HEK293 (cell line): Measurements from ENCODE around the gene SYNGR1.

ENCODE experiments used
- CTCF ChIA-PET: fragments of 350-600 bp; formaldehyde crosslinking; extraction: SDS; loops from one replicate; lab custom pipeline; 2021; ENCODE audit warnings: antibody characterized with exemption; lab: Yijun Ruan, JAX
- POLR2A ChIA-PET: fragments of 300-600 bp; formaldehyde crosslinking; extraction: SDS; loops from one replicate; lab custom pipeline; 2020; ENCODE audit warnings: antibody characterized with exemption, inconsistent platforms; lab: Yijun Ruan, JAX
- H3K27ac ChIP-seq: fragments of 200-500 bp; sonication (Bioruptor generic); 2 replicates; pipeline ENCODE4 v1.5.1; 2014; ENCODE audit warnings: low read depth, low read length, control low read depth, inconsistent platforms; ENCODE audit errors: extremely low read depth
- H3K36me3 ChIP-seq, 2 experiments: fragments of 200-500 bp in 1 of 2; sonication (Bioruptor generic) in 1 of 2; 1 replicate in 1 of 2; 2 replicates in 1 of 2; pipeline ENCODE4 v1.5.1; 2014 to 2017; ENCODE audit warnings: inconsistent platforms in 2 of 2, low read length in 2 of 2; ENCODE audit not compliant: control insufficient read depth in 2 of 2, insufficient read depth in 1 of 2
- H3K4me1 ChIP-seq: fragments of 200-500 bp; sonication (Bioruptor generic); 2 replicates; pipeline ENCODE4 v1.5.1; 2014; ENCODE audit warnings: mild to moderate bottlenecking, low read length, inconsistent platforms; ENCODE audit not compliant: control insufficient read depth, insufficient read depth
- H3K4me3 ChIP-seq: 2 replicates; pipeline ENCODE4 v1.5.1; 2011; ENCODE audit warnings: low read depth, mild to moderate bottlenecking, control low read depth, low read length, moderate library complexity
- H3K9me3 ChIP-seq: fragments of 200-500 bp; sonication (Bioruptor generic); 2 replicates; pipeline ENCODE4 v1.5.1; 2014; ENCODE audit warnings: low read depth, low read length, inconsistent platforms; ENCODE audit not compliant: control insufficient read depth, insufficient read depth
- IKZF3 ChIP-seq: fragments of 450-650 bp; IDR thresholded peaks from 2 replicates; pipeline ENCODE4 v1.5.0; 2018; ENCODE audit warnings: missing biosample characterization, mild to moderate bottlenecking, missing genetic modification characterization, moderate library complexity
- ZBTB1 ChIP-seq: fragments of 450-650 bp; formaldehyde crosslinking; IDR thresholded peaks from 2 replicates; pipeline ENCODE4 v1.5.1; 2016; ENCODE audit warnings: missing biosample characterization, missing genetic modification characterization
- ZBTB49 ChIP-seq: fragments of 450-650 bp; formaldehyde crosslinking; IDR thresholded peaks from 2 replicates; pipeline ENCODE4 v1.5.1; 2016; ENCODE audit warnings: missing biosample characterization, missing genetic modification characterization, low read depth
- ZEB2 ChIP-seq: fragments of 450-650 bp; formaldehyde crosslinking; IDR thresholded peaks from 2 replicates; pipeline ENCODE4 v1.5.1; 2016; ENCODE audit warnings: missing biosample characterization, missing genetic modification characterization
- ZNF2 ChIP-seq: fragments of 450-650 bp; formaldehyde crosslinking; IDR thresholded peaks from 2 replicates; pipeline ENCODE4 v1.5.1; 2016; ENCODE audit warnings: missing biosample characterization, missing genetic modification characterization
- ZNF274 ChIP-seq, 2 experiments: fragments of 200-500 bp in 1 of 2; fragments of 450-650 bp in 1 of 2; sonication (Bioruptor generic) in 1 of 2; formaldehyde crosslinking in 1 of 2; IDR thresholded peaks; 2 replicates each; pipeline versions ENCODE4 v1.5.1 to v1.6.1; 2014 to 2016; ENCODE audit warnings: borderline replicate concordance in 1 of 2, inconsistent platforms in 1 of 2, low read length in 1 of 2, missing biosample characterization in 1 of 2, missing genetic modification characterization in 1 of 2
- ZNF513 ChIP-seq: fragments of 450-650 bp; IDR thresholded peaks from 2 replicates; pipeline ENCODE4 v1.5.1; 2018; ENCODE audit warnings: missing biosample characterization, missing genetic modification characterization
- ZNF518A ChIP-seq: fragments of 450-650 bp; formaldehyde crosslinking; conservative IDR thresholded peaks from 2 replicates; pipeline ENCODE4 v1.5.1; 2016; ENCODE audit warnings: low read depth, missing biosample characterization, missing genetic modification characterization
- ZNF530 ChIP-seq: fragments of 450-650 bp; formaldehyde crosslinking; IDR thresholded peaks from 2 replicates; pipeline ENCODE4 v1.5.1; 2016; ENCODE audit warnings: low read depth, missing biosample characterization, missing genetic modification characterization
- ZNF654 ChIP-seq: fragments of 450-650 bp; formaldehyde crosslinking; IDR thresholded peaks from 2 replicates; pipeline ENCODE4 v1.5.1; 2016; ENCODE audit warnings: low read depth, missing biosample characterization, missing genetic modification characterization
- ZSCAN30 ChIP-seq: fragments of 450-650 bp; IDR thresholded peaks from 2 replicates; pipeline ENCODE4 v1.5.1; 2018; ENCODE audit warnings: missing biosample characterization, mild to moderate bottlenecking, missing genetic modification characterization, moderate library complexity
- TF ChIP-seq, protein P1 (sequence below): fragments of 450-650 bp; formaldehyde crosslinking; IDR thresholded peaks from 2 replicates; pipeline ENCODE4 v1.5.1; 2016; ENCODE audit warnings: missing biosample characterization, missing genetic modification characterization

Gene SYNGR1

GRCh38 chr22:39311592-39312400, 38.0 kb upstream of the SYNGR1 start (continued):
- TF ChIP-seq ZBTB49 (tag by site-specific recombination) (no peak), ZNF518A (tag by site-specific recombination) (no peak), ZNF530 (tag by site-specific recombination) (no peak), ZBTB1 (no peak), ZNF274 (IDR thresholded peaks at IDR 0.05; ENCODE audit: low read length) (no peak), ZNF274 (tag by site-specific recombination; IDR thresholded peaks at IDR 0.05; ENCODE audit: borderline replicate concordance) (no peak), ZEB2 (0 out of 2 replicates have a peak, but pooled peaks have one; percentile 43), ZNF654 (no peak), ZSCAN30 (peak; percentile 23; the same call in 1 of the 2 replicates)

DNA sequence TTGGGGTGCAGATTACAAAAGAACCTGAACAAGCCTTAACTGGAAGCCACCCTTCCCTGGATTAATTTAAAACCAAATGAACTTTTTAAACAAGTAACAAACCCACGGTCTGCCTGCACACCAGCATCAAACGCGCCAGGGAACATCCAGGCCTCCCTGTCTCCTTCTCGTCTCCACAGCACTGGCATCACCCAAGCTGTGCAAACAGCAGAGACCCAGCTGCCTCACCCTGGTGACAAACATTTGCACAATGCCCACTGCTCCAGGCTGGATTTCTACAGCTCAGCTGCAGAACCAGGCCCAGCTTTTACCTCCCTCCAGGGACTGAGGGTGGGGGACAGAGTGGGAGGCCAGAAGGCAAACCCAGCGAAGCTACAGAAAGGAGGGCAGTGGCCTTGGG, 37.4 kb upstream of the SYNGR1 start:
- H3K27ac ChIP-seq, result peak overlapping the region; percentile 7; the same call in 1 of the 2 replicates

More for the DNA sequence above, 37.4 kb upstream of the SYNGR1 start:
- H3K4me3 ChIP-seq, result no peak overlapping the region
- ChIA-PET CTCF (interaction anchor here (1.4 to 2.9 kb wide), 3 partner anchors 138 to 142 kb away, joined by 3 to 48 read pairs (median 13); no protein-coding TSS in a partner anchor), POLR2A (interaction anchor here (1.2 to 4.7 kb wide), 13 partner anchors 7 to 217 kb away, joined by 3 to 93 read pairs (median 8); partner anchors contain the start of genes ATF4, CBX7, MIEF1 and PDGFB)
- 0 out of 2 replicates have a peak, but pooled peaks cover 4% of the 10 kb centered on the region for H3K4me1 ChIP-seq
- no peak for TF ChIP-seq ZNF513
- TF ChIP-seq IKZF3 (tag by site-specific recombination), result 0 out of 2 replicates have a peak, but pooled peaks have one; percentile 7
- TF ChIP-seq, protein P1, sequence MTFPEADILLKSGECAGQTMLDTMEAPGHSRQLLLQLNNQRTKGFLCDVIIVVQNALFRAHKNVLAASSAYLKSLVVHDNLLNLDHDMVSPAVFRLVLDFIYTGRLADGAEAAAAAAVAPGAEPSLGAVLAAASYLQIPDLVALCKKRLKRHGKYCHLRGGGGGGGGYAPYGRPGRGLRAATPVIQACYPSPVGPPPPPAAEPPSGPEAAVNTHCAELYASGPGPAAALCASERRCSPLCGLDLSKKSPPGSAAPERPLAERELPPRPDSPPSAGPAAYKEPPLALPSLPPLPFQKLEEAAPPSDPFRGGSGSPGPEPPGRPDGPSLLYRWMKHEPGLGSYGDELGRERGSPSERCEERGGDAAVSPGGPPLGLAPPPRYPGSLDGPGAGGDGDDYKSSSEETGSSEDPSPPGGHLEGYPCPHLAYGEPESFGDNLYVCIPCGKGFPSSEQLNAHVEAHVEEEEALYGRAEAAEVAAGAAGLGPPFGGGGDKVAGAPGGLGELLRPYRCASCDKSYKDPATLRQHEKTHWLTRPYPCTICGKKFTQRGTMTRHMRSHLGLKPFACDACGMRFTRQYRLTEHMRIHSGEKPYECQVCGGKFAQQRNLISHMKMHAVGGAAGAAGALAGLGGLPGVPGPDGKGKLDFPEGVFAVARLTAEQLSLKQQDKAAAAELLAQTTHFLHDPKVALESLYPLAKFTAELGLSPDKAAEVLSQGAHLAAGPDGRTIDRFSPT, result peak; percentile 51; the same call in 1 of the 2 replicates
- TF ChIP-seq ZNF2 (tag by site-specific recombination), result peak; percentile 34; the same call in 1 of the 2 replicates
- peaks cover 25 to 72% of the 10 kb centered on the region in 2 experiments for H3K36me3 ChIP-seq
- H3K9me3 ChIP-seq, result no peaks in the 10 kb centered on the region
